Skeletal muscle cell (primary cell): ENCODE data around the gene NAT14.
"Not testable (repeated sequence)": the region's sequence is repeated elsewhere in the genome, so short reads cannot be mapped to it uniquely, and the experiment has no call there.

Experiments
- DNase-seq: peaks from one replicate; pipeline ENCODE4 v3.0.0-alpha.2; 2010; ENCODE audit warnings: low read depth
- H3K4me3 ChIP-seq: 2 replicates; pipeline ENCODE4 v1.5.1; 2011; ENCODE audit warnings: low read depth, mild to moderate bottlenecking, control low read depth, low read length, moderate library complexity

Gene NAT14

DNA sequence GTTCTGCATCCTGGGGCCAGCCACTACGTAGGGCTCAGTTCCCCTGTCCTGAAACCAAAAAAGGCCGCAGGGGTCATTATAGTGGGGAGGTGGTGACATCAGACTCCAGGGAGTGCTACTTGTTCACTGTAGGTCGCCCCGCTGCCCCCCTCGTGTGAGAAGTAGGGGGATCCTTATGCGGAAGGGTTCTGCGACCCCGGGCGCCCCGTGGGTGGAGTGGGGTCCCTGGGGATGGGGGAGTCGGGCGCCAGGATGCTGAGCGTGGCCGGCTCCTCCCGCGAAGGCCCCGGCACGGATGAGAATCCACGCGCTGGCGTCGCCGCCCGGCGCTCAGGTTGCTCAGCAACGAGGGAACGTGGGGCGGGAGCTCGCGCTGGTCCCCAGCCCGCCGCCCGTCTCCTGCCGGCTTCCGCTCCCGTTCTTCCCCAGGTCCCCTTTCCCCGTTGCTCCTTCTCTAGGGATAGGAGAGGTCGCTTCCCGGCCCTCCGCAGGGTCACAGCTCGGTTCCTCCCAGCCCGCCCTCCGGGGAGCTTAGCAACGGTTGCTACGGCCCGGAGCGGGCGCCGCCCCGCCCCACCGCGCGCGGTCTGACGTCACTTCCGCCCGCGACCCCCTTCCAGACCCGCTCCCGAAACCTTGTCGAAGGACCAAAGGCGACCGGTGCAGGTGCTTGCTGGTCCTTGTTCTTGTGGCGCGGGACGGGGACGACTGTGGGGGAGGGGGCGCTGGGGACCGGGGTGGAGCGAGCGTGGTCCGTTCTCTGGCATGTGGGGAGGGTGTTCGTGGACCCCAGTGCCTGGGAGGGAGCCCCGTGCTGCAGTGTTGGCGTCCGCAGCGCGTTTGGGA is at the start of gene NAT14:
TSS of gene NAT14 (plus strand) at position 596 of the 846 bp plus-strand sequence. CDS start 521 bp downstream, outside the sequence.
- peak within 1 kb of the TSS; percentile 68 for H3K4me3 ChIP-seq
- DNase-seq, result no peak

DNA sequence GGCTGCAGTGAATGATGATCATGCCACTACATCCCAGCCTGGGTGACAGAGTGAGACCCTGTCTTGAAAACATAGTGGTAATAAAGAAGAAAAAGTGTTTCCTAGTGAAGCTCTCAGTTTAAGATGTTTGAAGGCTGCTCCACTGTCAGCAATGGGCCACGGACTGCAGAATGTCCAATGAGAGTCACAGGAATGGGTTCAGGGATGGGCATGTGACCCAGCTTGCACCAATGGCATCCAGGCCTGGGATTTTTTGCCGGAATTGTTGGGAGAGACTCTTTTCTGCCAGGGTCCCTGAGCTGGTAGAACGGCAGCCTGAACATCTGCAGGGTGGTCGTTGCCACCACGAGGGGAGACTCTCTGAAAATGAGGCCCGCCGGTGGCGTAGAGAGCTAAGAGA is 48.1 kb upstream of the NAT14 start:
- no peak overlapping the region for H3K4me3 ChIP-seq
- no peak for DNase-seq

DNA sequence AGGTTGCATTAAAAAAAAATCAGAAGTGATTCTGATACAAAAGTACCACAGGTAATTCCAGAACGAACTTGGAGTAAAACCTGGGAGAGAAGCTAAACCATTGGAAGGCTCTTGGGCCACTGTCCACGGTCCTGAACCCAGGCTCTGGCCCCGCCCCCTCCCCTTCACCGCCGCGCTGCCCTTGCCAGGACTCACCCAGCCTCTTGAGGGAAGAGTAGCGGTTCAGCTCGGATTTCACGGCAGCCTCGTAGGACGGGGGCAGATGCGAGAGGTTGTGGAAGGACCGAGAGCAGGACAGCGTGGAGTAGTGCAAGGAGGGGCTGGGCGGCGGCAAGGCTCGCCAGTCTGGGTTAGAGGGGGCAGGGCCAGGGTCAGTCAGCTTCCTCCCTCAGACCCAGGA is 47.6 kb upstream of the NAT14 start:
- DNase-seq, result no peak

GRCh38 chr19:55439052-55439451 is 45.9 kb upstream of the NAT14 start:
- DNase-seq, result no peak
- no peak overlapping the region for H3K4me3 ChIP-seq

More for the DNA sequence above, 47.6 kb upstream of the NAT14 start:
- H3K4me3 ChIP-seq, result no peak overlapping the region

GRCh38 chr19:55440411-55441105 is 44.4 kb upstream of the NAT14 start:
- H3K4me3 ChIP-seq, result no peak overlapping the region
- no peak for DNase-seq

- no peak overlapping the region for H3K4me3 ChIP-seq
- DNase-seq, result no peak
Observed at GRCh38 chr19:55441319-55441691, 43.7 kb upstream of the NAT14 start.

DNA sequence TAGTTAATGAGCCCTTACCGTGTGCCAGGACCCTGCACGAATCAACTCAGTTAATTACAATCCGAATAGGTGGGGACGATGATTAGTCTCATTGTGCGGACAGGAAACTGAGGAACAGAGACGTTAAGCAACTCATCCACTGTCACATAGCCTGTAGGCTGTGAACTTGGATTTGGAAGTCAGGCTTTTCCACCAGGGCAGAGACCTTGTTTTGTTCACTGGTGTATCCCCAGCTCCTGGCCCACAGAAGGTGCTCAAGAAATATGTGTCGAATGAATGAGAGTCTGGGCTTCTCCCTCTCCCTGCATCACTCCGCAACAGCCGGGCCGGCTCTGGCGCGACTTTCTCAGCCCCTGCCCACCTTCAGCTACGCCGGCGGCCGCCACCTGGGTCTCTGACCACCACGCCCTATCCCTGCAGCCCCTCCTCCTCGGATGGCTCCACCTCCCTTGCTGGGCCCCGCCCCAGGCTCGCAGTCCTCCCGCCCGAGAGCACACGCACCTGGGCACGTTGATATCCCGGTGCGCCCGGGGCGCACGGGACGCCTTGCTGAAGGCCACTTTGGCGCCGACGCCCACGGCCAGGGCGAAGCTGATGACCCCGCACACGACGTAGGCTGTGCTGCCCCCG is 43.2 kb upstream of the NAT14 start:
- DNase-seq, result no peak
- H3K4me3 ChIP-seq, result no peak overlapping the region

GRCh38 chr19:55442372-55442961 is 42.5 kb upstream of the NAT14 start:
- no peak for DNase-seq
- no peak overlapping the region for H3K4me3 ChIP-seq

DNA sequence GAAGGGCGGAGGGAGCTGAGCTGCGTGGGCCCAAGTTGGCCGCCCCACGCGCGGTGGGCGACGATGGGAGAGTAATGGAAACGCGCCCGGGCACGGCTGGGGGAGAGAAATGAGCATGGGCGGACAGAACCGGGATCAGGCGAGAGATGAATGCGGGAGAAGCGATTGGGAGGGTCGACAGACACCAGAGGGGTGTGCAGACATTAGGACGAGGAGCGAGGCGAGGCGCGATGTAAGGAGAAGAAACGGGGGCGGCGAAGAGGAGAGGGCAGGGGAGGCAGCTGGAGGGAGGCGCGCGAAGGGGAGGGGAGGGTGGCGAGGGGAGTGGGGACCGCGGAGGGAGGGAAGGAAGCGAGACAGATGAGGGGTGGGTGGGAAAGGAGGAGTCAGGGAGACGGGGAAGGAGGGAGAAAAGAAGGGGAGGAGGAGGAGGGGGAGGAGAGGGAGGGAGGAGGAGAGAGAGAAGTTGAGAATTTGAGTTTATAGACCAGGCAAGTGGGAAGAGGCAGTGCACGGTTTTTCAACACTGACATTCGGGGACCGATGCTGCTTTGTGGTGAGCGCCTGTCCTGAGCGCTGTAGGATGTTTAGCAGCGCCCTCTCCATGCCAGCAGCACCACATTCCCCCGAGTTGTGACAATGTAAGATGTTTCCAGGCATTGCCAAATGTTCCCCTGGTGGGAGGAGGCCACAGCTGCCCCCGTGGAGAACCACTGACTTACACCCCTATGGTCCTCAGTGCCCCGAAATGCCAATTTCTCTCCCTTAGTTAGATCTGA is 41.8 kb upstream of the NAT14 start, which contains the start of gene SHISA7:
TSS of gene SHISA7 (minus strand) at position 256 of the 779 bp plus-strand sequence. CDS start 437 bp downstream, outside the sequence.
- DNase-seq, result no peak
- no peak within 1 kb of the TSS for H3K4me3 ChIP-seq

- no peak for DNase-seq
- no peak overlapping the region for H3K4me3 ChIP-seq
Observed at GRCh38 chr19:55443824-55444480, 41.0 kb upstream of the NAT14 start.

DNA sequence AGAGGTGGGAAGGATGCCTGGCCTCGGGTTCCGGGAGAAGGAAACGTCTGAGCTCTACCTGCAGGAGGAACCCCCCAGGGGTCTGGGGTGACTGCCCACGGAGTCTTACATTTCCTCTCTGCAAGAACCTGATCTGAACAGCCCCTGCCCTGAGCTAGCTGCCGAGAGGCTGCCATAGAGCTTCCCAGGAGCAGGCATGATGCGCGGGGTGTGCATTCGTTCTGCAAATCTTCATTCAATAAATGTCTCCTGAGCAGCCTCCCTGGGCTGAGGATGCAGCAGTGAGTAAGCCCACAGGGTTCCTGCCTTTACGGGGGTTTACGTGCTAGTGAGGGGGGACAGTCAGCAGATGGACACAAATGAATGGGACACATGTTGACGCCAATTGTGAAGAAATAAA is 40.3 kb upstream of the NAT14 start:
- no peak overlapping the region for H3K4me3 ChIP-seq
- DNase-seq, result no peak

DNA sequence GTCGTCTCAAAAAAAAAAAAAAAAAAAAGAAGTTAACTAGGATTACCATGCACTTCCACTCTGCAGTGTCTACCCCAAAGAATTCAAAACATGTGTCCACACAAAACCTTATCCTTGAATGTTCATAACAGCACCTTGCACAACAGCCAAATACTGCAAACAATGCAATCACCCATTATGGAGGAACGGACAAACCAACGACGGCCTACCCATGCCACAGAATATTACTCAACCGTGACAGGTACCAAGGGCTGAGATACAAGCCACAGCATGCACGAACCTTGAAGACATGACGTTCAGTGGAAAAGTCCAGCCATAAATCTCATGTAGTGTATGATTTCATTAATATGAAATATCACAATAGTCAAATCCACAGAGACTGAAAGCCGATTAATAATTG is 38.9 kb upstream of the NAT14 start:
- DNase-seq, result no peak

GRCh38 chr19:55447421-55448174 is 37.4 kb upstream of the NAT14 start:
- no peak for DNase-seq
- H3K4me3 ChIP-seq, result no peak overlapping the region

More for the DNA sequence above, 38.9 kb upstream of the NAT14 start:
- H3K4me3 ChIP-seq, result no peak overlapping the region

- DNase-seq, H3K4me3 ChIP-seq: not testable (repeated sequence)
Observed at GRCh38 chr19:55448175-55448490, 36.9 kb upstream of the NAT14 start.

DNA sequence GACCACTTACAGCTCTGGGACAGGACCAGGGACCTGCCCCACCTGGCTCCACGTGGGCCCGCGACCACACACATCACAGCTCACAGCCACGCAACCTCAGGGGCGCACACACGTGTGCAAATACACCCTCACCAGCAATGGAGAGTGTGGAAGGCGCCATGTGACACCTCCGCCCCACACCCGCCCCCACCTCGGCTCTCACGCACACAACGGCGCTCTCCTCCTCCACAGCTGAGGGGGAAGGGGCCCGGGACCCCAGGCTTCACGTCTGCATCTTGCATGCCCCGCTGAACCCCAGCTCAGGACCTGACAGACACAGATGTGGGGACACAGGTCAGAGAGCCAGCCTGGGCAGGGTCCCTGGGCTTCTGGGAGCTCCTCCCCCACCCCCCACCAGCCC is 35.5 kb upstream of the NAT14 start:
- DNase-seq, result no peak
- no peak overlapping the region for H3K4me3 ChIP-seq

GRCh38 chr19:55451163-55451964 is 33.6 kb upstream of the NAT14 start:
- peak overlapping the region; percentile 30 for H3K4me3 ChIP-seq
- DNase-seq, result no peak

- peak overlapping the region; percentile 30 for H3K4me3 ChIP-seq
- DNase-seq, result no peak
Observed at GRCh38 chr19:55451965-55452748, 32.8 kb upstream of the NAT14 start.
